Left lung (tissue), 14 donors: ENCODE results near the gene ACYP1. TPM values are rescaled to one million over a fixed set of nuclear protein-coding genes. Genes with fewer than 3 reads are reported as not detected.
A peak's percentile ranks its signal among the peaks of the same experiment; 100 is the strongest.

ENCODE experiments used
- ATAC-seq: fragments of 200-7000 bp; cut with Tn5 transposase; one replicate; pipeline ENCODE4 v1.9.1; 2020; ENCODE audit warnings: moderate library complexity
- DNase-seq, 4 donors: peaks; one replicate each; pipeline ENCODE4 v3.0.0-alpha.2; 2013 to 2020
- H3K27ac ChIP-seq, 2 donors: fragments of 200-600 bp; sonication (generic) in 1 of 2; one replicate each; pipeline versions ENCODE4 v1.5.0 to v1.8.0; 2020 to 2021
- H3K27me3 ChIP-seq, 2 donors: fragments of 200-600 bp; sonication (generic) in 1 of 2; one replicate each; pipeline versions ENCODE4 v1.5.0 to v1.8.0; 2020 to 2021
- H3K36me3 ChIP-seq, 2 donors: fragments of 200-600 bp; sonication (generic) in 1 of 2; one replicate each; pipeline versions ENCODE4 v1.5.0 to v1.8.0; 2020 to 2021
- H3K4me1 ChIP-seq, 2 donors: fragments of 200-600 bp; one replicate each; pipeline ENCODE4 v1.8.0; 2021
- H3K4me3 ChIP-seq, 2 donors: fragments of 200-600 bp; sonication (generic) in 1 of 2; one replicate each; pipeline versions ENCODE4 v1.5.0 to v1.8.0; 2020 to 2021; ENCODE audit warnings: mild to moderate bottlenecking in 1 of 2
- H3K9me3 ChIP-seq, 2 donors: fragments of 200-600 bp; sonication (generic) in 1 of 2; one replicate each; pipeline versions ENCODE4 v1.5.0 to v1.8.0; 2020 to 2021
- CTCF ChIP-seq, 2 donors: fragments of 200-600 bp; sonication (generic) in 1 of 2; IDR thresholded peaks; one replicate each; pipeline versions ENCODE4 v1.5.0 to v1.8.0; 2021; ENCODE audit warnings: antibody characterized with exemption in 2 of 2
- intact Hi-C, 2 donors: fragments of 100-400 bp; cut with DNase I; formaldehyde crosslinking; loops; one replicate each; pipeline versions ENCODE4 v1.11.2 to v1.14.2; 2022
- long read RNA-seq, 12 donors: library from polyadenylated mRNA in 2 of 12; unstranded in 2 of 12; transcript quantifications; one replicate each; pipeline ENCODE4 v2.0.0 and lab custom pipeline, GENCODE V29; 2019 to 2026
- polyA plus RNA-seq, 6 donors: library from polyadenylated mRNA; unstranded; fragments of 120-200 nt; gene quantifications; one replicate each; pipeline ENCODE4 v1.2.1, GENCODE V29; 2013; ENCODE audit not compliant: insufficient read length in 6 of 6
- total RNA-seq, 2 donors: library from RNA; stranded (reverse); fragmentation: NEBNext Ultra II Directional; extraction: Animal tissue kit (Norgen Biotek cat#: 25700); gene quantifications; one replicate each; pipeline ENCODE4 v1.2.1, GENCODE V29; 2021
- donor health status: DM: no; HTN: yes; CAD: no.
- donor health status: DM: no; HTN: no; CAD: no.

The ACYP1 gene
- total RNA-seq: 10 to 100 TPM in 1 of 2 donors, 1 to 10 TPM in 1; 9.8 to 15.8 TPM
- 10 to 100 TPM; 41.5 to 57.0 (median 53.1) TPM for polyA plus RNA-seq
- long read RNA-seq, donor 1, transcript ACYP1-201 (3 exons, 627 nt): major isoform, 13 of 34 reads
- long read RNA-seq, donor 1, partial matches to known transcripts: 13 of 34 reads
- long read RNA-seq, donor 1, other reads (novel, unspliced or antisense): 0 of 34 reads
- long read RNA-seq, donor 2, transcript ACYP1-201 (3 exons, 627 nt): major isoform, 18 of 40 reads
- long read RNA-seq, donor 2, partial matches to known transcripts: 20 of 40 reads
- long read RNA-seq, donor 2, other reads (novel, unspliced or antisense): 0 of 40 reads
- long read RNA-seq, donor 3, transcript ACYP1-201 (3 exons, 627 nt): major isoform, 20 of 21 reads
- long read RNA-seq, donor 3, partial matches to known transcripts: 0 of 21 reads
- long read RNA-seq, donor 3, other reads (novel, unspliced or antisense): 0 of 21 reads
- long read RNA-seq, donor 4, transcript ACYP1-201 (3 exons, 627 nt): major isoform, 11 of 14 reads
- long read RNA-seq, donor 4, partial matches to known transcripts: 0 of 14 reads
- long read RNA-seq, donor 4, other reads (novel, unspliced or antisense): 1 of 14 reads
- long read RNA-seq, donor 5, transcript ACYP1-201 (3 exons, 627 nt): major isoform, 9 of 15 reads
- long read RNA-seq, donor 5, partial matches to known transcripts: 0 of 15 reads
- long read RNA-seq, donor 5, other reads (novel, unspliced or antisense): 0 of 15 reads
- long read RNA-seq, donor 6, transcript ACYP1-201 (3 exons, 627 nt): major isoform, 14 of 16 reads
- long read RNA-seq, donor 6, partial matches to known transcripts: 0 of 16 reads
- long read RNA-seq, donor 6, other reads (novel, unspliced or antisense): 0 of 16 reads
- long read RNA-seq, donor 7, transcript ACYP1-201 (3 exons, 627 nt): major isoform, 6 of 7 reads
- long read RNA-seq, donor 7, partial matches to known transcripts: 0 of 7 reads
- long read RNA-seq, donor 7, other reads (novel, unspliced or antisense): 0 of 7 reads
- long read RNA-seq, donor 8, transcript ACYP1-201 (3 exons, 627 nt): major isoform, 11 of 25 reads
- long read RNA-seq, donor 8, partial matches to known transcripts: 11 of 25 reads
- long read RNA-seq, donor 8, other reads (novel, unspliced or antisense): 0 of 25 reads
- long read RNA-seq, donor 9: 0 reads
- long read RNA-seq, donor 10, partial matches to known transcripts: 0 of 3 reads
- long read RNA-seq, donor 10, other reads (novel, unspliced or antisense): 0 of 3 reads
- long read RNA-seq, donor 11: 0 reads
- long read RNA-seq, donor 12, transcript ACYP1-201 (3 exons, 627 nt): major isoform, 8 of 9 reads
- long read RNA-seq, donor 12, partial matches to known transcripts: 0 of 9 reads
- long read RNA-seq, donor 12, other reads (novel, unspliced or antisense): 0 of 9 reads

DNA sequence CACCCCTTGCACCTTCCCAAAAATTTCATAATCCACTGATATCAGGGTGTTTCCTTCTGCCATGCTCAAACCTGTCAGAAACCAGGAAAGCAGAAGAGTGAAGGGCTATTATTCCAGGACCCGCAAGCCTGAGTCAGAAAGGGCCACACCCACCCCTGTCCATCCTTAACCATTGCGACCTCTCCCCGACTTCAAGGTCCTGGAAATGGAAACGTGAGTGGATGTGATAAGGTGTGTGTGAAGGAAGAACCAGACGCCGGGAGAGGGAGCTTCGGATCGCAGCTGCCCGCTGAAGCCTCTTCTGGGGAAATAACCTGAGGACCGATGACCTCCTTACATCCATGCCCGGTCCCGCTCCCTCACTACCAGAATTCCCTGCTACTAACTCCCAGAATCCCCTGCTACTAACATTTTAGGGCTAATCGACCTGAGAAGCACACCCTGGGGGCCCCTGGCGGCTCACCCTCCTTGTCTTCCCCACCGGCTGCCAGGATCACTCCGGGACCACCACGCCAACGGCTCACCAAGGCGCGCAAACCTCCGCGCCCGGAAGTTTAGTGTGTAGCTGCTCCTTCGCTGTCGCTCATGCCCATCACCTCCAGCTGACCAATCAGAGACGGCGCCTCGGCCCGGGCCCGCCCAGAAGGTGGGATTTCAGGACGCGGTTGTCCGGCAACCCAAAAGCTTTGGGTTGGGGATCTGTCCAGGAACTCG, at the start of gene ACYP1:
TSS of gene ACYP1 (minus strand) at position 534 of the 714 bp plus-strand sequence. CDS start at position 63, 471 bp downstream.
- H3K36me3 ChIP-seq: no peaks in the 10 kb centered on the region
- H3K9me3 ChIP-seq: no peaks in the 10 kb centered on the region
- H3K27ac ChIP-seq: peak within 1 kb of the TSS; percentile 27 to 69
- H3K4me3 ChIP-seq: peak within 1 kb of the TSS; percentile 86 to 89
- peaks cover 5 to 36% of the 10 kb centered on the region in 2 donors for H3K4me1 ChIP-seq
- H3K27me3 ChIP-seq: no peaks in the 10 kb centered on the region
- no peak for TF ChIP-seq CTCF (IDR thresholded peaks at IDR 0.05)
- peak; percentile 90 to 95 (median 94) for DNase-seq
- intact Hi-C loops: no loop called here
- peak; percentile 97 for ATAC-seq

DNA sequence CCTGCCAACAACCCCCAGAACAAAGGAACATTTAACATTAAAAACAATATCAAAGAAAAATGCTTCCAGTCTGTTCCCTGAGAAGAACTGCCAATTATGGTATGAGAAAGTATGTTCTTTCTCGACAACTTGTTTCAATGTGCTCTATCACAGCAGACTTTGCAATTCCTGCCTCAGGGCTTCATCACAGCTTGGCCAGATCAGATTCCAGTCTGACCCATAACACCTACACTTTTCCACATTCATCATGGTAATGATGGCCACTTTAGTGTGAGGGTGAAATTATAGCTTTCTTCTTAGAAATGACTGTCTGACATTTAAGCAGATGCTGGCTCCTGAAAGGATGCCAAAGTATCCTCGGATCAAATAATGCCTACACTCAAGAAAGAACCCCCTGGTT, 46.1 kb upstream of the ACYP1 start:
- no peak for ATAC-seq
- intact Hi-C loops: no loop called here
- no peaks in the 10 kb centered on the region for H3K4me1 ChIP-seq
- no peaks in the 10 kb centered on the region for H3K9me3 ChIP-seq
- no peak for TF ChIP-seq CTCF (IDR thresholded peaks at IDR 0.05)
- H3K27ac ChIP-seq: no peak overlapping the region
- peaks cover 0 to 100% of the 10 kb centered on the region in 2 donors for H3K36me3 ChIP-seq
- no peak for DNase-seq
- no peak overlapping the region for H3K4me3 ChIP-seq
- no peaks in the 10 kb centered on the region for H3K27me3 ChIP-seq

DNA sequence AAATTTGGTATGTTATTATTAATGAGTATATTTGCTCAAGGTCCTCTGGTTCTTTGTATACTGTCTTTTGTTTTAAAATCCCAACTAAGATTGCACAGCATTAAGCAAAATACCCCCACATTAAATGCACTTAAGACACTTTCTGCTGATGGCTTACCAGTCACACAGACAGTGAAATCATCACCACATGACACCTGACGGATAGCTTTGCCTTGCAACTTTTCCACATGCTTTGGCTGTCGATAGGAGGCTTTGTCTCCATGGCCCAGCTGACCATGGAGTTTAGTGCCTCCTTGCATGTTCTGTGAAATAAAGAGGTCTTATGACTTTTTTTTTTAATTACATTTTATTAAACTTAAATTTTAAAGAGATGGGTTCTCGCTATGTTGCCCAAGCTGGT, 43.4 kb upstream of the ACYP1 start:
- no peak overlapping the region for H3K4me3 ChIP-seq
- no peak overlapping the region for H3K27ac ChIP-seq
- TF ChIP-seq CTCF (IDR thresholded peaks at IDR 0.05): no peak
- peaks cover 0 to 100% of the 10 kb centered on the region in 2 donors for H3K36me3 ChIP-seq
- DNase-seq: no peak
- ATAC-seq: no peak
- intact Hi-C loops: no loop called here
- no peaks in the 10 kb centered on the region for H3K9me3 ChIP-seq
- H3K4me1 ChIP-seq: no peaks in the 10 kb centered on the region
- no peaks in the 10 kb centered on the region for H3K27me3 ChIP-seq

- no peak for ATAC-seq
- Histone ChIP-seq H3K9me3 (no peaks in the 10 kb centered on the region), H3K4me1 (no peaks in the 10 kb centered on the region), H3K4me3 (no peak overlapping the region), H3K36me3 (peaks cover 0 to 100% of the 10 kb centered on the region in 2 donors), H3K27me3 (no peaks in the 10 kb centered on the region), H3K27ac (no peak overlapping the region)
- no peak for DNase-seq
- intact Hi-C loops: no loop called here
- TF ChIP-seq CTCF (IDR thresholded peaks at IDR 0.05): no peak
Observed at GRCh38 chr14:75101491-75101890, 37.7 kb upstream of the ACYP1 start.
